Neuronal stem cell (in vitro differentiated cells): ENCODE data around the gene FAM25A.
"Not testable (repeated sequence)": the region's sequence is repeated elsewhere in the genome, so short reads cannot be mapped to it uniquely, and the experiment has no call there.

Experiments used
- DNase-seq: peaks from one replicate; pipeline ENCODE4 v3.0.0-alpha.2; 2013; ENCODE audit warnings: low spot score
- H2AFZ ChIP-seq: one replicate; pipeline ENCODE4 v1.6.1; 2013; ENCODE audit warnings: mild to moderate bottlenecking, low read length, inconsistent platforms
- H2AK5ac ChIP-seq: 2 replicates; pipeline ENCODE4 v1.6.1; 2013; ENCODE audit warnings: low read depth, mild to moderate bottlenecking, inconsistent platforms, low read length, moderate library complexity, mixed read lengths
- H2BK120ac ChIP-seq: 2 replicates; pipeline ENCODE4 v1.6.1; 2013; ENCODE audit warnings: low read depth, mild to moderate bottlenecking, inconsistent platforms, low read length, moderate library complexity, mixed read lengths
- H2BK12ac ChIP-seq: one replicate; pipeline ENCODE4 v1.6.1; 2013; ENCODE audit warnings: low read length, inconsistent platforms
- H2BK15ac ChIP-seq: 2 replicates; pipeline ENCODE4 v1.6.1; 2013; ENCODE audit warnings: mild to moderate bottlenecking, low read length, inconsistent platforms, mixed read lengths
- H2BK5ac ChIP-seq: one replicate; pipeline ENCODE4 v1.6.1; 2013; ENCODE audit warnings: inconsistent platforms, mild to moderate bottlenecking, low read length, moderate library complexity
- H3K14ac ChIP-seq: one replicate; pipeline ENCODE4 v1.6.1; 2013; ENCODE audit warnings: low read length, inconsistent platforms
- H3K18ac ChIP-seq: 2 replicates; pipeline ENCODE4 v1.6.1; 2013; ENCODE audit warnings: low read length, inconsistent platforms
- H3K23ac ChIP-seq: 2 replicates; pipeline ENCODE4 v1.6.1; 2013; ENCODE audit warnings: low read depth, mild to moderate bottlenecking, mixed read lengths, low read length, inconsistent platforms; ENCODE audit not compliant: poor library complexity
- H3K27ac ChIP-seq: replicated peaks from 3 replicates; pipeline ENCODE4 v1.5.1; 2013; ENCODE audit warnings: low read length, inconsistent platforms
- H3K27me3 ChIP-seq, 3 experiments: 2 replicates each; pipeline ENCODE4 v1.6.1; 2013; ENCODE audit warnings: low read length in 3 of 3, mild to moderate bottlenecking in 2 of 3, inconsistent platforms in 1 of 3, low read depth in 1 of 3, mixed read lengths in 1 of 3, moderate library complexity in 1 of 3; ENCODE audit not compliant: control insufficient read depth in 3 of 3, insufficient read depth in 3 of 3
- H3K36me3 ChIP-seq, 2 donors: replicated peaks in 1 of 2; 2 replicates each; pipeline ENCODE4 v1.6.1; 2013; ENCODE audit warnings: low read length in 2 of 2; ENCODE audit not compliant: control insufficient read depth in 2 of 2, insufficient read depth in 2 of 2
- H3K4ac ChIP-seq: 2 replicates; pipeline ENCODE4 v1.6.1; 2013; ENCODE audit warnings: inconsistent platforms, mild to moderate bottlenecking, low read length, moderate library complexity
- H3K4me1 ChIP-seq, 2 donors: 1 replicate in 1 of 2; 2 replicates in 1 of 2; pipeline ENCODE4 v1.6.1; 2013; ENCODE audit warnings: low read length in 2 of 2, low read depth in 1 of 2; ENCODE audit not compliant: control insufficient read depth in 2 of 2, insufficient read depth in 1 of 2
- H3K4me2 ChIP-seq: one replicate; pipeline ENCODE4 v1.6.1; 2013; ENCODE audit warnings: mild to moderate bottlenecking, low read length, inconsistent platforms; ENCODE audit not compliant: insufficient read depth, poor library complexity, severe bottlenecking
- H3K4me3 ChIP-seq, 2 donors: 2 replicates each; pipeline ENCODE4 v1.5.1; 2013; ENCODE audit warnings: low read length in 2 of 2, mild to moderate bottlenecking in 2 of 2, inconsistent platforms in 1 of 2, moderate library complexity in 1 of 2
- H3K79me1 ChIP-seq: one replicate; pipeline ENCODE4 v1.6.1; 2013; ENCODE audit warnings: low read depth, mild to moderate bottlenecking, inconsistent platforms, low read length, moderate library complexity
- H3K9ac ChIP-seq: one replicate; pipeline ENCODE4 v1.6.1; 2013; ENCODE audit warnings: mild to moderate bottlenecking, low read depth, low read length, inconsistent platforms; ENCODE audit not compliant: poor library complexity
- H3K9me3 ChIP-seq, 2 donors: replicated peaks in 1 of 2; 2 replicates each; pipeline versions ENCODE3 to v1.6.1; 2013; ENCODE audit warnings: low read length in 2 of 2, mild to moderate bottlenecking in 2 of 2, inconsistent platforms in 1 of 2, low read depth in 1 of 2, mixed read lengths in 1 of 2, moderate library complexity in 1 of 2; ENCODE audit not compliant: control insufficient read depth in 2 of 2, insufficient read depth in 1 of 2
- H4K8ac ChIP-seq: one replicate; pipeline ENCODE4 v1.6.1; 2013; ENCODE audit warnings: low read depth, mild to moderate bottlenecking, inconsistent platforms, low read length, moderate library complexity
- H4K91ac ChIP-seq: one replicate; pipeline ENCODE4 v1.6.1; 2013; ENCODE audit warnings: low read length, low read depth, mild to moderate bottlenecking, inconsistent platforms; ENCODE audit not compliant: poor library complexity
- WGBS, 2 donors: extraction: QIAGEN DNeasy Blood & Tissue Kit; methylation state at CpG; one replicate each; pipeline ENCODE4 v1.1.7; 2013; ENCODE audit warnings: missing lambda C conversion rate in 2 of 2, mixed read lengths in 1 of 2; ENCODE audit not compliant: insufficient read length in 2 of 2, insufficient replicate concordance in 1 of 2; ENCODE audit errors: extremely low coverage in 2 of 2; 5-methylcytosine and 5-hydroxymethylcytosine counted together

FAM25A gene

DNA sequence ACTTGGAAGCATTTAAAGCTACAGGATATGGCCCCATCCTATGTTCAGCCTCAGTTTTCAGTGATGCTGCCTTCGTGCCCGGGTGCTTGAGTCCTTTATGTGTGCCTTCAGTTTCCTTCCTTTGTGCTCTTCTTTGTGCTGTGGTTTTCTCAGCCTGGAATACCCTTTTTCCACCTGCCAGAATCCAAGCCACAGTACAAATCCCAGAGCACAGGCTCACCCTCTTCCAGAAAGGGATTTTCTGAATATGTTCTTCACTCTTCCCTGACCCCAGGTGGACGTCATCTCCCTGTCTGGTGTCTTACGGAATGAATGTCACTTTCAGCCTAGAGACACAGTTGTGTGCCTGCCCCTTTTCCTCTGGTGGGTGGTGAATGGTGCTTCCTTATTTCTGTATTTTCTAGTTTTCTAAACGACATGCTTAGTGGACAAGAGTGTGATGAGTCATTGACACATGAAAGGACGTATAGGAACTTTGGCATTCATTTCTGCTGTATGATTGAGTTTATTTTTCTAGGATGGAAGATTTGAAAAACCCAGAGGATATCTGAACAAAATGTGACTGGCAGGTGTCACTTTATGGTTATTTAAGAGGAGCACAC, 20.2 kb upstream of the FAM25A start:
- not testable (repeated sequence) for H3K4me2 ChIP-seq, H4K91ac ChIP-seq, H3K4ac ChIP-seq, H3K18ac ChIP-seq, H2BK5ac ChIP-seq, H3K79me1 ChIP-seq, H2BK120ac ChIP-seq, DNase-seq, H3K36me3 ChIP-seq, H3K14ac ChIP-seq, H3K4me3 ChIP-seq, H2AK5ac ChIP-seq, H2BK12ac ChIP-seq, H3K27ac ChIP-seq, H2BK15ac ChIP-seq, H3K23ac ChIP-seq, H4K8ac ChIP-seq, H3K9me3 ChIP-seq, H3K27me3 ChIP-seq, H3K9ac ChIP-seq, H3K4me1 ChIP-seq
- peak overlapping the region; percentile 34 for H2AFZ ChIP-seq
- WGBS, 2 donors: no CpG with 5 or more reads among the region's 6 CpGs

DNA sequence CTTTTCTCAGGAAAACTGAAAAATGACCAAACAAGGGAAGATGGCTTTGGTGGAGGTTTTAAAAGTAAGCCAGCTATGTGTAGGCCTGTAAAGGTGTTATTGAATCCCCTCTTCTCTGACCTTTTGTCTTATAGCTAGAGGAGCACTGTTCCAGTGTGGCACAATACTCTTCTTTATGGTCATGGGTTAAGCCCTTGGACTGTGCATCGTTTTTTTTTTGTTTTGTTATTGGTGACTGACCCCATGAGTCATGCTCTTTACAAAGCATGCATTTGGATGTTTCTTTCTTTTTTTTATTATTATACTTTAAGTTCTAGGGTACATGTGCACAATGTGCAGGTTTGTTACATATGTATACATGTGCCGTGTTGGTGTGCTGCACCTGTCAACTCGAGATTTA, 19.6 kb upstream of the FAM25A start:
- Histone ChIP-seq H2AK5ac (no peak overlapping the region), H2BK15ac (no peak overlapping the region), H3K4me1 (peaks cover 2% of the 10 kb centered on the region in 2 donors), H3K4ac (no peak overlapping the region), H3K79me1 (no peaks in the 10 kb centered on the region), H2BK5ac (no peak overlapping the region), H3K27ac (no peak overlapping the region), H4K8ac (no peak overlapping the region), H2BK12ac (no peak overlapping the region), H3K9me3 (no peaks in the 10 kb centered on the region), H3K4me2 (no peak overlapping the region), H3K36me3 (no peaks in the 10 kb centered on the region), H3K4me3 (no peak overlapping the region), H3K18ac (no peak overlapping the region), H3K9ac (no peak overlapping the region), H3K14ac (no peak overlapping the region), H2BK120ac (no peak overlapping the region), H2AFZ (no peak overlapping the region), H4K91ac (no peak overlapping the region), H3K23ac (no peak overlapping the region), H3K27me3 (no peaks in the 10 kb centered on the region)
- no peak for DNase-seq
- WGBS, 2 donors: no CpG with 5 or more reads among the region's 3 CpGs

DNA sequence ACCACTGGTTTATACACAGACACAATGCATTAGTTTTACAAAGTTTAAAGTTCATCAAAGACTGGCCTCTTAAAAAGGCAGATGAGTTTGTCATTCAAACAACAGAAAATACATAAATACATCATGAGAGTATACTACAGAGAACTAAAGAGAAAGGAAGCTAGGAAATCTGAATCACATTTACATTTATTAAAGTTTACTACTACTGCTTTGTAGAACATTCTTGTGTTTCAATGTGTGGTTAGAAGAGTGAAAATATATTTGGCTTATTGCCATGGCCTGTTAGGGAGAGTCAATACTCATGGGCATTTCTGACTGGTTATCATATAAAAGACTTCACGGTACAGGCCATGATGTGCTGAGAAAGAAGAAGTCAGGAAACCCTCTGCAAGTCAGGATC, 13.0 kb upstream of the FAM25A start:
- H3K4me3 ChIP-seq, H2BK5ac ChIP-seq, DNase-seq, H3K27me3 ChIP-seq, H4K8ac ChIP-seq, H2BK120ac ChIP-seq, H3K18ac ChIP-seq, H2BK15ac ChIP-seq, H3K4me1 ChIP-seq, H3K23ac ChIP-seq, H3K36me3 ChIP-seq, H3K4me2 ChIP-seq, H3K9me3 ChIP-seq, H2AFZ ChIP-seq, H3K4ac ChIP-seq, H3K79me1 ChIP-seq, H4K91ac ChIP-seq, H3K9ac ChIP-seq, H2BK12ac ChIP-seq, H3K27ac ChIP-seq, H2AK5ac ChIP-seq, H3K14ac ChIP-seq: not testable (repeated sequence)
- WGBS, 2 donors: no CpG with 5 or more reads among the region's 1 CpG

DNA sequence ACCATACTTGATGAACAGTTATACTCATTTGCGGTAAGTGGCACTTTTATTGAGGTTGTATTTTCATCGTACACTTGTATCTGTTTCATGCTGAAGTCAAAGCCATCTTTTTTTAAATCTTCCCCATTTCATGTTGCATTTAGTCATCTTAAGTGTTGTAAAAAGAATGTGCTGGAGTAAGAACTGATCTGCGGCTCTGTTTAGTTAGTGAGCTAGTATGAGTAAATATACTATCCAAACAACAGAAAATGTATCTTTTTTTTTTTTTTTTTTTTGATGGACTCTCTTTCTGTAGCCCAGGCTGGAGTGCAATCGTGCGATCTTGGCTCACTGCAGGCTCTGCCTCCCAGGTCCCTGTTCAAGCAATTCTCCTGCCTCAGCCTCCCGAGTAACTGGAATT, 12.4 kb upstream of the FAM25A start:
- not testable (repeated sequence) for H2BK15ac ChIP-seq, H3K4me2 ChIP-seq

More for the DNA sequence above, 12.4 kb upstream of the FAM25A start:
- not testable (repeated sequence) for H2BK5ac ChIP-seq, H3K18ac ChIP-seq, H2BK120ac ChIP-seq, H4K91ac ChIP-seq, H2BK12ac ChIP-seq, H2AK5ac ChIP-seq, H3K9me3 ChIP-seq, H3K4me3 ChIP-seq, H3K23ac ChIP-seq, H3K4me1 ChIP-seq, H3K36me3 ChIP-seq, H3K4ac ChIP-seq, H2AFZ ChIP-seq, H3K79me1 ChIP-seq, H4K8ac ChIP-seq, H3K27me3 ChIP-seq, DNase-seq, H3K9ac ChIP-seq, H3K27ac ChIP-seq, H3K14ac ChIP-seq
- WGBS, 2 donors: no CpG with 5 or more reads among the region's 6 CpGs
